ENCODE data around the gene ZFYVE28.
A peak's percentile ranks its signal among the peaks of the same experiment; 100 is the strongest.

Gene ZFYVE28

GRCh38 chr4:2246384-2247127 lies 171.9 kb downstream of the ZFYVE28 start:
- no peak overlapping the region for H3K27ac ChIP-seq (ENCODE audit: insufficient read depth in 1 of 2, low read depth in 1 of 2, low read length in 2 of 2, poor library complexity in 1 of 2, severe bottlenecking in 2 of 2)
- no peak for DNase-seq
- H3K36me3 ChIP-seq (ENCODE audit: control insufficient read depth in 4 of 4, insufficient read depth in 4 of 4, low read length in 3 of 4), result peaks cover 0 to 44% (median 21%) of the 10 kb centered on the region in 4 experiments
- H3K4me1 ChIP-seq (ENCODE audit: control extremely low read depth in 1 of 4, control insufficient read depth in 4 of 4, insufficient read depth in 4 of 4, low read length in 3 of 4), result peaks cover 5 to 32% (median 24%) of the 10 kb centered on the region in 4 experiments
- no peak overlapping the region for H3K4me3 ChIP-seq (ENCODE audit: control insufficient read depth in 1 of 7, extremely low read depth in 1 of 7, insufficient read depth in 4 of 7, low read depth in 2 of 7, low read length in 6 of 7)
- POLR2A ChIA-PET, result interaction anchor here (0.6 to 2.0 kb wide), 2 partner anchors 16 to 108 kb away, joined by 3 to 9 read pairs; partner anchors contain the start of gene MXD4
- WGBS (ENCODE audit: insufficient coverage), result 96% methylated on average over 12 of the region's 19 CpGs
- no peaks in the 10 kb centered on the region for H3K27me3 ChIP-seq (replicated peaks in 2 of 5; ENCODE audit: control insufficient read depth in 4 of 5, insufficient read depth in 5 of 5, low read length in 4 of 5)
- CTCF ChIA-PET, result interaction anchor here (0.6 to 1.7 kb wide), 4 partner anchors 13 to 108 kb away, joined by 3 to 4 read pairs (median 3); no protein-coding TSS in a partner anchor
- no peaks in the 10 kb centered on the region for H3K9me3 ChIP-seq (ENCODE audit: control extremely low read depth in 1 of 5, control insufficient read depth in 4 of 5, insufficient read depth in 2 of 5, low read depth in 1 of 5, low read length in 4 of 5)

- Histone ChIP-seq H3K27me3 (replicated peaks in 2 of 5; ENCODE audit: control insufficient read depth in 4 of 5, insufficient read depth in 5 of 5, low read length in 4 of 5) (no peaks in the 10 kb centered on the region), H3K27ac (ENCODE audit: insufficient read depth in 1 of 2, low read depth in 1 of 2, low read length in 2 of 2, poor library complexity in 1 of 2, severe bottlenecking in 2 of 2) (no peak overlapping the region), H3K4me1 (ENCODE audit: control extremely low read depth in 1 of 4, control insufficient read depth in 4 of 4, insufficient read depth in 4 of 4, low read length in 3 of 4) (peaks cover 9 to 33% (median 27%) of the 10 kb centered on the region in 4 experiments), H3K9me3 (ENCODE audit: control extremely low read depth in 1 of 5, control insufficient read depth in 4 of 5, insufficient read depth in 2 of 5, low read depth in 1 of 5, low read length in 4 of 5) (no peaks in the 10 kb centered on the region), H3K36me3 (ENCODE audit: control insufficient read depth in 4 of 4, insufficient read depth in 4 of 4, low read length in 3 of 4) (peaks cover 0 to 37% (median 16%) of the 10 kb centered on the region in 4 experiments), H3K4me3 (ENCODE audit: control insufficient read depth in 1 of 7, extremely low read depth in 1 of 7, insufficient read depth in 4 of 7, low read depth in 2 of 7, low read length in 6 of 7) (no peak overlapping the region)
- POLR2A ChIA-PET, result no interaction called here
- CTCF ChIA-PET, result interaction anchor here (0.6 to 1.7 kb wide), 2 partner anchors 22 to 106 kb away, joined by 3 read pairs; no protein-coding TSS in a partner anchor
- no peak for DNase-seq
- WGBS (ENCODE audit: insufficient coverage), result 91% methylated on average over 7 of the region's 7 CpGs
Measured at GRCh38 chr4:2245787-2246275, 172.6 kb downstream of the ZFYVE28 start.

DNA sequence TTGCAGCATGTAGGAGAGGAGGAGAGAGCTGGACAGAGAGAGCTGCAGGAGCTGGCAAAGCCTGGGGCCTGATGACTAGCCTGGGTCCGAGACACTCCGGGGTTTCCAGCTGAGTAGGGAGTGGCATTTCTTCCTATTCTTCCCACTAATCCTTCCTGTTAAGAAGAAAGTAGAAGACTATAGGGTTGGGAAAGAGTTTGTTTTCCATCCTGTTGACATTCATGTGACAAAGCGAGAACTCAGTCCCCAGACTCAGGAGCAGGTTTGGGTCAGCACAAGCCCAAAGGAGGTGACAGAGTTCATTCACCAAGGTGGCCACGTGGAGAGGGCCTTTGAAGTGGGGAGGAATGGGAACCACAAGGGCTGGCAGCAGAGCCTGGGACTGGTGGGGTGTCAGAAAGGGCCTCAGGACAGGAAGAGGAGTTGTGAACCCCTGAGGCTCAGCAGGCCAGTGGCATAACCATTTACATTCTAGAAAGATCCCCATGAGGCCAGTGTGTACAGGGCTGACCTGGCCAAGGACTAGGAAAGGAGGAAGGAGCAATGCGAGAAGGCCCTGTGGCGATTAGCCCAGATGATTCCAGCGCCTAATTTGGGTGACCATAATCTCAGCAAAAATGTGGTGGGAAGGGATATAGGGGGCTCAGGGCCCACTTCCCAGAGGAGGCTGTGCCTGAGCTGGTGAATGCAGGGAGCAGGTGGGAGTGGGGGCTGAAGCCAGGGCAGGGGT lies 173.2 kb downstream of the ZFYVE28 start:
- H3K27me3 ChIP-seq (replicated peaks in 2 of 5; ENCODE audit: control insufficient read depth in 4 of 5, insufficient read depth in 5 of 5, low read length in 4 of 5), result no peaks in the 10 kb centered on the region
- no peaks in the 10 kb centered on the region for H3K9me3 ChIP-seq (ENCODE audit: control extremely low read depth in 1 of 5, control insufficient read depth in 4 of 5, insufficient read depth in 2 of 5, low read depth in 1 of 5, low read length in 4 of 5)
- 76% methylated on average over 5 of the region's 7 CpGs for WGBS (ENCODE audit: insufficient coverage)
- CTCF ChIA-PET, result interaction anchor here (1.2 to 1.7 kb wide), 2 partner anchors 107 to 109 kb away, joined by 3 to 4 read pairs; no protein-coding TSS in a partner anchor
- POLR2A ChIA-PET, result no interaction called here
- peaks cover 0 to 31% (median 13%) of the 10 kb centered on the region in 4 experiments for H3K36me3 ChIP-seq (ENCODE audit: control insufficient read depth in 4 of 4, insufficient read depth in 4 of 4, low read length in 3 of 4)
- no peak for DNase-seq
- H3K4me1 ChIP-seq (ENCODE audit: control extremely low read depth in 1 of 4, control insufficient read depth in 4 of 4, insufficient read depth in 4 of 4, low read length in 3 of 4), result peaks cover 15 to 39% (median 32%) of the 10 kb centered on the region in 4 experiments
- no peak overlapping the region for H3K4me3 ChIP-seq (ENCODE audit: control insufficient read depth in 1 of 7, extremely low read depth in 1 of 7, insufficient read depth in 4 of 7, low read depth in 2 of 7, low read length in 6 of 7)
- H3K27ac ChIP-seq (ENCODE audit: insufficient read depth in 1 of 2, low read depth in 1 of 2, low read length in 2 of 2, poor library complexity in 1 of 2, severe bottlenecking in 2 of 2), result peak overlapping the region in 1 of 2 experiments; percentile 40

DNA sequence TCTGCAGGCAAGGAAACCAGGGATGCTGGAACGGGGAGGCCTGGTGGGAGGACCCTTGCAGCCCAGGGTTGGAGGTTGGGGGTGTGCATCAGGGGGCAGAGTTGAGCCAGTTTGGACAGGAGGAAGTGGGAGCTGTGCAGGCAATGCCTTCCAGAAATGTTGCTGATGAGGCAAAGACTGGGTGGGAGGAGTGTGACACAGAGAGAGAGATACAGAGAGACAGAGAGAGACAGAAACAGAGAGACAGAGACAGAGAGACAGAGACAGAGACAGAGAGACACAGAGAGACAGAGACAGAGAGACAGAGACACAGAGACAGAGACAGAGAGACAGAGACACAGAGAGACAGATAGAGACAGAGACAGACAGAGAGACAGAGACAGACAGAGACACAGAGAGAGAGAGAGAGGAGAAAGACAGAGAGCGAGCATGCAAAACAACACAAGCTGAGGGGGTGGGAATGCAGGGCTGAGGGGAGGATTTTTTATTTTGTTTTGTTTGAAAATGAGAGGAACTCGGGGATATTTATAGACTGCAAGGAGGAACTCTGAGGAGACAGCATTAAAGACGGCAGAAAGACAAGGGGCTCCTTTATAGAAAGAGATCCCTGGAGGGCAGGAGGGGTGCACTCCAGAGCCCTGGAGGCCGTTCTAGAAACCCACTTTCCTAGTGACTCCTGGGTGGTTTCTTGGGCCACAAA lies 174.6 kb downstream of the ZFYVE28 start:
- Histone ChIP-seq H3K4me3 (ENCODE audit: control insufficient read depth in 1 of 7, extremely low read depth in 1 of 7, insufficient read depth in 4 of 7, low read depth in 2 of 7, low read length in 6 of 7) (peak overlapping the region in 2 of 7 experiments; percentile 26 to 37), H3K4me1 (ENCODE audit: control extremely low read depth in 1 of 4, control insufficient read depth in 4 of 4, insufficient read depth in 4 of 4, low read length in 3 of 4) (peaks cover 29 to 51% (median 41%) of the 10 kb centered on the region in 4 experiments), H3K9me3 (ENCODE audit: control extremely low read depth in 1 of 5, control insufficient read depth in 4 of 5, insufficient read depth in 2 of 5, low read depth in 1 of 5, low read length in 4 of 5) (no peaks in the 10 kb centered on the region), H3K27ac (ENCODE audit: insufficient read depth in 1 of 2, low read depth in 1 of 2, low read length in 2 of 2, poor library complexity in 1 of 2, severe bottlenecking in 2 of 2) (peak overlapping the region in 1 of 2 experiments; percentile 53), H3K27me3 (replicated peaks in 2 of 5; ENCODE audit: control insufficient read depth in 4 of 5, insufficient read depth in 5 of 5, low read length in 4 of 5) (no peaks in the 10 kb centered on the region), H3K36me3 (ENCODE audit: control insufficient read depth in 4 of 4, insufficient read depth in 4 of 4, low read length in 3 of 4) (peaks cover 0 to 17% (median 3%) of the 10 kb centered on the region in 4 experiments)
- POLR2A ChIA-PET, result interaction anchor here (0.7 kb wide), 1 partner anchor 14 kb away, joined by 3 read pairs; no protein-coding TSS in a partner anchor
- 12% methylated on average over 4 of the region's 5 CpGs for WGBS (ENCODE audit: insufficient coverage)
- CTCF ChIA-PET, result interaction anchor here (0.7 to 1.3 kb wide), 3 partner anchors 18 to 114 kb away, joined by 3 to 4 read pairs (median 3); partner anchors contain the start of gene MXD4
- DNase-seq, result peak; percentile 30 to 48 (median 40)

GRCh38 chr4:2241410-2242353 lies 176.8 kb downstream of the ZFYVE28 start, which contains the start of the genes HAUS3 and POLN:
Gene HAUS3 (minus strand): TSS chr4:2242121. CDS start chr4:2240946, 1,175 bp downstream.
Gene POLN (minus strand): TSS chr4:2242121. CDS start chr4:2229231, 12,890 bp downstream.
- peak; percentile 96 to 98 (median 97) for DNase-seq
- H3K27ac ChIP-seq (ENCODE audit: insufficient read depth in 1 of 2, low read depth in 1 of 2, low read length in 2 of 2, poor library complexity in 1 of 2, severe bottlenecking in 2 of 2), result peak within 1 kb of the TSS; percentile 49 to 86
- H3K36me3 ChIP-seq (ENCODE audit: control insufficient read depth in 4 of 4, insufficient read depth in 4 of 4, low read length in 3 of 4), result peaks cover 2 to 7% (median 3%) of the 10 kb centered on the region in 4 experiments
- ChIA-PET CTCF (interaction anchor here (0.8 to 1.5 kb wide), 4 partner anchors 9 to 172 kb away, joined by 3 to 4 read pairs (median 4); no protein-coding TSS in a partner anchor), POLR2A (interaction anchor here (1.1 to 1.3 kb wide), 3 partner anchors 9 to 113 kb away, joined by 3 to 4 read pairs (median 3); partner anchors contain the start of gene MXD4)
- H3K27me3 ChIP-seq (replicated peaks in 2 of 5; ENCODE audit: control insufficient read depth in 4 of 5, insufficient read depth in 5 of 5, low read length in 4 of 5), result no peaks in the 10 kb centered on the region
- H3K4me3 ChIP-seq (ENCODE audit: control insufficient read depth in 1 of 7, extremely low read depth in 1 of 7, insufficient read depth in 4 of 7, low read depth in 2 of 7, low read length in 6 of 7), result peak within 1 kb of the TSS; percentile 86 to 98 (median 90)
- peaks cover 32 to 57% (median 42%) of the 10 kb centered on the region in 4 experiments for H3K4me1 ChIP-seq (ENCODE audit: control extremely low read depth in 1 of 4, control insufficient read depth in 4 of 4, insufficient read depth in 4 of 4, low read length in 3 of 4)
- H3K9me3 ChIP-seq (ENCODE audit: control extremely low read depth in 1 of 5, control insufficient read depth in 4 of 5, insufficient read depth in 2 of 5, low read depth in 1 of 5, low read length in 4 of 5), result no peaks in the 10 kb centered on the region
- WGBS (ENCODE audit: insufficient coverage), result 0% methylated on average over 73 of the region's 88 CpGs
